HG03280 (cell line): ENCODE data around the gene SH3BP5L.
"Not testable (repeated sequence)": the region's sequence is repeated elsewhere in the genome, so short reads cannot be mapped to it uniquely, and the experiment has no call there.

Experiments used
- ATAC-seq: cut with Tn5 transposase; IDR thresholded peaks from one replicate; pipeline ENCODE4 v1.9.1; 2021; ENCODE audit warnings: mild to moderate bottlenecking, moderate library complexity; ENCODE audit not compliant: unreplicated experiment

Gene SH3BP5L

DNA sequence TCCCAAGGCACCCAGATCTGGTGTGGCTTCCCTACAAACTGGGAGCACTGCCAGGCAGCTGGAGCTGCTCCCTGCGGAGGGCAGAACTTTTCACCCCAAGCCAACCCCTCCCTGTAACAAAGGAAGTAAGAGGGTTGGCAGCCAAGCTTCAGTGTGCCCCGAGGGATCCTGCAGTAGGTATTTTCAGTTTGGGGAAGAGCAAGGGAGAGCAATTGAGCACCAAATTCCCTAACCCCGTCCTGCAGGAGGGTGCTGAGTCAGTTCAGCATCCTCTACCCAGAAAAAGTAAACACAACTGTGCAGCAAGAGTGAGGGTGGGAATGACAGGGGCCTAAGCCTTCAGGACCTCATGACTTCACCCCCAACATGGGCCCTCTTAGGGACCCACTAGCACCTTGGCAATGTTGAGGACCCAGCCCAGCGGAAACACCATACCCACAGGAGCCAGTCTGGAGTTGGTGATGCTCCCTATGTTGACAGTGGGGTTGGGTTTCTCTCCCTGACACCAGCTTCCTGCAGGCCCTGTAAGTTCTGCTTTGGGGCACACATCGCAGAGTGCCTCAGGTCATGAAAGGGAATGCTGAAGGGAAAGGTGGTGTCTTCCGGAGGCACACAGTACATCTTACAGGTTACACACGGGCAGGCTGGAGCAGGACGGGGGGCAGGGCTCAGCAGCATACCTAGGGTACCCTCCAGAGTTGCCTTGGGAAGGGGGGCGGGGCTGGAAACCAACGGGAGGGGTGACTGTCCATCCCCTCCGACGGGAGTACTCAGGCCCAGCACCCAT, 14.8 kb downstream of the SH3BP5L start:
- ATAC-seq: no peak

DNA sequence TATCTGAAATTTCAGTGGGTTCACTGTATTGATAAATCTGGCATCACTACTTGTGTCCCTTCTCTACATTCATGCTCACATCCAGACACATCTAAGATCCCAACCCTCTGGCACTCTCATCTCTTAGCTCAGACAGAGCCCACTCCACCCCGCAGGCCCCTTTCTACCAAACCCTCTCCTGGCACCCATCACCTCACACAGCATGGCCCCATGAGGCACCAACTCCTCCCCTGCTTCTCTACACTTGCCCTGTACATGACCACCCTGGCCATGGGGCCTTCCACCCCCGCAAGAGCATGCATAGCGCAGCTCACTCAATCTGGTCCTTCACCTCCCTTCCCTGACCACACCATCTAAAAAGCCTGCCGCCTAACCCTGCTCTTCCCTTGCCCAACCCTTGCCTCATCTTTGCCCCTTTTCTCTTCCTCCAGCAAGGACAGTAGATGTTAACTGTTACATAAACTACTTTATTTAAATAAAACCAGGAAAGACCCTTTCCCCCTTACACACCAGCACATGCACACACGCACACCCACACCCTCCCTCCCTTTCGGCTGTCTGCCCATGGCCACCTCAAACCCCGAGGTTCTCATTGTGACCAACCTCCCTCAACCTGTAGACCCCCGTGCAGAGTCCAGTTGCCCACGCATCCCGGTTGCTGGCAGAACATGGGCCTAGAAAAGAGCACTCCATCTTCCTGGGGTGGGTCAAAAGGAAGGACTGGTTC, 15.6 kb downstream of the SH3BP5L start:
- no peak for ATAC-seq

DNA sequence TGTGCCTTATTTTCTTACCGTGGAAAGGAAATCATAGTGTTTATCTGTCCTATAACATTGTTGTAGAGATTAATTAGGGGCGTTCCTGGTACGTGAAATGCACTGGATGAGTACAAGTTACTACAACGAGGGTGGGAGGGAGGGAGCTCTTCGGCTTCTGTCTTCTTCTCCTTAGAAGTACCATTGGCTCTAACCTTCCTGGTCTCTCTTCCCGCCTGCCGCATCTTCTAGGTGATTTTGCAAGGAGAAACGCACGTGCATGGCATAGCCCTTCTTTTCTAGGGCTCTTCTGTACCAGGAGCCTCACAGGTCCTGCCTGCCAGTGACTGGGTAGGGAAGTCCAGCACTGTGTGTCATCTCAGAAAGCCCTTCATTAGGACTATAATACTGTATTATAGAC, 16.8 kb downstream of the SH3BP5L start:
- ATAC-seq: no peak

- peak; percentile 67 for ATAC-seq
These were observed 18.5 kb downstream of the SH3BP5L start for GRCh38 chr1:248807067-248807737.

DNA sequence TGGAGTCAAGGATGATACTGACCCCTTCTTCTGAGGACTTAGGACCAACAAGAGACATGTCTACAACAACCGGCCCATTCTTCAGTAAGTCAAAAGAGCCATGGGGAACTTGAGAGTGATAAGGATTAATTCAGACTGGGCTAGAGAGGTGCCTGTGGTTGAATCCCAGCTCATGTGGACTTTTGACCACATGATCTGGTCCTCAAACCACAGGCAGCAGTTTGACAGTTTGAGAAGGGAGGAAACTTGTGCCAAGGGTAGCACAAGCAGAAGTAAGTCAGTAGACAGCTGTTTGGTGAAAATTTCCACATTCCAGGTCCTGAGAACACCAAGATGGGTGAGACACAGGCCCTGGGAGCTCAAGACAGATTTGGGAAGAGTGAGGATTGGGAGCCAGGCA, 19.8 kb downstream of the SH3BP5L start:
- ATAC-seq: no peak

DNA sequence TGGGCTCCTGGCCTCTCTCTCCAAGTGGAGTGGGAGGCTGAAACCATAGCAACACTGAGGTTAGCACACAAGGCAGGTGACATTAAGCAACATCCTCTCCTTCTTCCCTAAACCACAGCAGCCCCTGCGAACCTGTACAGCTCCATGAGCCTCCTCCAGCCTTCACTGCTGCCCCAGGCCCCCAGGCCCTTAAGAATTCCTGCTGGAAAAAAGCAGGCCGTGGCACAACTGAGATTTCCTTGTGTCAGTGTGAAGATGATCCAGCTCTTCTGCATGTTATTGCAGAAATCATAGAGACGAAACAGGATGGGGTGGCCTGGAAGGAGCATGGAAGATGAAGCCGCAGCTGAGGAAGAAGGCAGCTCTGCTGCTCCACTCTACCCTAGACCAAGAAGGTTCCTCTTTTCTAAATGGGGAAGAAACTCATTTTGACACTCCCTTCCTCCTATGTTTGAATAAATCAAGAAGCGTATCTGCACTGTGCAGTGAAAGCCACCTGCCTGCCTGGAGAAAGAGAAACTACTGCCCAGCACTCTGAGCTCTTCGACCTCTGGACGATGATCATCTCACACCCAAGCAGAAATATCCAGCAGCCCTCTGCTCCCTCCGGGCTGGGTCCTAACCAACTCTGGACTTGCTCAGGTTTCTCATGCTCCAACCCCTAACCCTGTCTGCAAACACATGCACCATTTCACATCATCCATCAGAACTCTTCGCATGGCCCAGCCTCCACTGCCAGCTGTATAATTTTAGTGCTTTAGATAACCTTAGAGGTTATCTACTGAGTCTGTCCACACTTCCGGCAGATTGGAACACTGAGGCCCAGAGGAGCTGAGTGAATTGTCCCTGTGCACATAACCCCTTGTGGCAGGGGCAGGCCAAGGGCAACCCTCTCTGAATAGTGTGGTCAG, 20.7 kb downstream of the SH3BP5L start:
- ATAC-seq: peak; percentile 81

GRCh38 chr1:248803501-248803900, 22.2 kb downstream of the SH3BP5L start:
- ATAC-seq: not testable (repeated sequence)

GRCh38 chr1:248802454-248802853, 23.3 kb downstream of the SH3BP5L start:
- no peak for ATAC-seq

GRCh38 chr1:248800459-248800858, 25.3 kb downstream of the SH3BP5L start:
- ATAC-seq: no peak

GRCh38 chr1:248798791-248799190, 26.9 kb downstream of the SH3BP5L start:
- no peak for ATAC-seq

DNA sequence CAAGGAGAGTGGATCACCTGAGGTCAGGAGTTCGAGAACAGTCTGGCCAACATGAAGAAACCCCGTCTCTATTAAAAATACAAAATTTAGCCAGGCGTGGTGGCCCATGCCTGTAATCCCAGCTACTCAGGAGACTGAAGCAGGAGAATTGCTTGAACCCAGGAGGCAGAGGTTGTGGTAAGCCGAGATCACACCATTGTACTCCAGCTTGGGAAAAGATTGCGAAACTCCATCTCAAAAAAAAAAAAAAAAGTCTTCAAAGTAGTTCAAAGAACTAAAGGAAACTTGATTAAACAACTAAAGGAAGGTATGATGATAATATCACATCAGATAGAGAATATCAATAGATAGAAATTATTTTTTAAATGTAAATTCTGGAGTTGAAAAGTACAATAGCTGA, 31.1 kb downstream of the SH3BP5L start:
- not testable (repeated sequence) for ATAC-seq

- ATAC-seq: peak; percentile 91
These were observed 32.1 kb downstream of the SH3BP5L start for GRCh38 chr1:248793592-248793991.

DNA sequence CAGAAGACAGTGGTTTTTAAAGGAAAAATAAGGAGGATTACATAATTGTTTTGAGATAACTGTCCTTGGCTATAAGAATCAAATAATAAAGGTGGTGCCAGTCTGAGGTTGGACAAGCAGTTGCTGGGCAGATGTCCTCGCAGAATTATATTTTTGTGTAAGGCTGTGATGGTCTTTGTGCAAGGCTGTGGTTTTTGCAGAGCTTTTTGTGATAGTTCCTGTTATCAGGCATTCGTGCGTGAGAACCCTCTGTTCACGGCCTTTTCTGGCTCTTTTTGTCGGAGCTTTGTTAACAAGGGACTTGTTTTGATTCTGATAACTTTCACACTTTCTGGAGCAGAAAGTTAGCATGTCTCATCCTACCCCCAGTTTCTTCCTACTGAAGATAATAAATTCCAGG, 33.4 kb downstream of the SH3BP5L start:
- ATAC-seq: no peak

DNA sequence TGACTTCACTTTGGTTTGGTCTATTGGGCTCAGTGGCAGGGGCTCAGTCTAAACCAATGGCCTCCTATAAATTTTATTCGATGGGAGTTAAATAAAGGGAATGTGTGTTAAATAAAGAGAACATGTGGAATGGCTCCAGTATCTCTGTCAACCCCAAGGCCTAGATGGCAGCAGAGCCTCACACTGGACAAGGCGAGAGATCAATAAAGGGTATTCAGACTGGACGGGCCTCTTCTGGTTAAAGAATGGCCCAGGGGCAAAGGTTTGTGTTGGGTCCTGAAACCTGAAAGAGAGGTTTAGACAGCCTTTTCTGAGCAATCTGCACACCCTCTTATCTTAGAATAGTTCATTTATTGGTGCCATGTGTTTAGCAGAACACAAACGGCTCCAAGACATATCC, 34.7 kb downstream of the SH3BP5L start:
- ATAC-seq: no peak

DNA sequence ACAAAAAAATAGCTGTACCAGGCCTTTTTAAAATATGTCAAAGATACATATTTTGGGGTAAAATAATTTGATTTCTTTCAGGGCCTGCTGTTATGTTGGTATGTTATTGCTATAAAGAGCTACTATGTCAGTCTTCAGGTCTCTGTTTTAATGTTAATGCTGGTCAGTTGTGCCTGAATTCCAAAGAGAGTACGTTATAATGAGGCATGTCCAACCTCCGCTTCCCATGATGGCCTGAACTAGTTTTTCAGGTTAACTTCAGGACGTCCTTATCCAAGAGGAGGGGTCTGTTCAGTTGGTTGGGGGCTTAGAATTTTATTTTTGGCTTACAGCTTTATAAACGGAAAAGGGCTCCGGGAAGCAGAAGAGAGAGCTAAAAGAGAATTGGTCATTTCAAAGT, 35.3 kb downstream of the SH3BP5L start:
- no peak for ATAC-seq

DNA sequence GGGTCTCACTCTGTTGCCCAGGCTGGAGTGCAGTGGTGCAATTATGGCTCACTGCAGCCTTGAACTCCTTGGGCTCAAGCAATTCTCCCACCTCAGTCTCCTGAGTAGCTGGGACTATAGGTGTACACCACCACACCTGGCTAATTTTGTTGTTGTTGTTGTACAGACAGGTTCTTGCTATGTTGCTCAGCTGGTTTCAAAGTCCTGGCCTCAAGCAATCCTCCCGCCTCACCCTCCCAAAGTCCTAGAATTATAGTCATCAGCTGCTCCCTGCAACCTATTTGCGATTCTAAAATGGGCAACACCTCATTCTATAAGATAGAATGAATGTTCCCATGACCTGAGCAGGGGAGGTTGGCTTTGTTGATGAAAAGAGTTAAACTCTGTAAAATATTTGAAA, 36.4 kb downstream of the SH3BP5L start:
- ATAC-seq: not testable (repeated sequence)

GRCh38 chr1:248788327-248788726, 37.4 kb downstream of the SH3BP5L start:
- ATAC-seq: no peak

GRCh38 chr1:248787430-248787829, 38.3 kb downstream of the SH3BP5L start:
- ATAC-seq: no peak

DNA sequence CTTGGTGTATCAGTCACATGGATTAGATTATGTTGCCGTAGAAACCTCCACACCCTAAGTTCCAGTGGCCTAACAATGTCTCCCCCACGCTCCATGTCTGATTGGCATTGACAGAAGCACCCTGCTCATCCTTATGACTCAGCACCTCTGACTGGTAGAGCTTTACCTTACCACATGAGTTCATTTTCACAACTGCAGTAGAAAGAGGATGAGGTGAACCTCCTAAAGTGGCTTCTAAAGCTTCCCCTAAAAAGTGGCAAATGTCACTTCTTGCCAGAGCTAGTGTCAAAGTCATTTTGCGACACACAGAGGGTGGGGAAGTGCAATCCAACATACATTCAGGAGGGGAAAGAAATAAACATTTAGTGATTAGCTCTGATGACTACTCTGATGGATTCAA, 39.6 kb downstream of the SH3BP5L start:
- ATAC-seq: peak; percentile 72

DNA sequence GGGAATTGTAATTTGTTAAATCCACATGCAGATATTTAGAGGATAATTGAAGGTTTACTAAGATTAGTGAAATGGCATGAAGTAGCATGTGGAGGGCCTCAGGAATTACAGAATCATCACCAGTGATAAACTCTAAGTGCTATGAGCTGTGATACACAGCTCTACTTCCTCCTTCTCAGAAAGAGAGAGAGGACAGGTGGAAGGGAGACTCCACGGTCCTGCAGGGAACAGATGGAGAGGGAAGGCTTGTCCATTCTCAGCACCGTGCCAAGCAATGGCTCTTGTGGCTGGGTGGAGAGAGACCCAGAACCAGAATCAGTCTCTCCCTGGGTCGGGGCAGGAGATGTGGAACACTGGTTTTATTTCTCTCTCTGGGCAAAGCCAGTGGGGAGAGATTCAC, 42.3 kb downstream of the SH3BP5L start:
- ATAC-seq: no peak
